AG04450 (cell line): Measurements from ENCODE around the gene CALY. TPM values are rescaled to one million over a fixed set of nuclear protein-coding genes. Genes with fewer than 3 reads are reported as not detected.
"Not testable (repeated sequence)": the region's sequence is repeated elsewhere in the genome, so short reads cannot be mapped to it uniquely, and the experiment has no call there.

Experiments used
- CTCF ChIA-PET: fragments of 300-600, 350-600 bp; formaldehyde crosslinking; extraction: SDS; loops from one replicate; lab custom pipeline; 2022; ENCODE audit warnings: antibody characterized with exemption, inconsistent platforms; lab: Charles Lee
- POLR2A ChIA-PET: fragments of 350-600 bp; formaldehyde crosslinking; extraction: SDS; loops from one replicate; lab custom pipeline; 2021; ENCODE audit warnings: antibody characterized with exemption, inconsistent platforms; lab: Yijun Ruan, JAX
- DNase-seq: peaks from one replicate; pipeline ENCODE4 v3.0.0-alpha.2; 2011; ENCODE audit warnings: low read depth, low spot score
- H3K27ac ChIP-seq: one replicate; pipeline ENCODE4 v1.5.1; 2012; ENCODE audit warnings: low read depth, low read length, control low read depth
- H3K27me3 ChIP-seq: one replicate; pipeline ENCODE4 v1.6.0; 2012; ENCODE audit warnings: low read length; ENCODE audit not compliant: control insufficient read depth, insufficient read depth
- H3K4me3 ChIP-seq: 2 replicates; pipeline ENCODE4 v1.5.1; 2011; ENCODE audit warnings: mild to moderate bottlenecking, low read depth, low read length, control low read depth
- H3K9me3 ChIP-seq: 2 replicates; pipeline ENCODE4 v1.5.1; 2012; ENCODE audit warnings: low read length; ENCODE audit not compliant: control insufficient read depth, insufficient read depth
- polyA plus RNA-seq: library from polyadenylated mRNA; depleted of rRNA; stranded (reverse); fragments of >200 nt; gene quantifications from 2 replicates; pipeline ENCODE4 v1.2.3, GENCODE V29; 2011
- TF ChIP-seq, protein P1 (sequence below): IDR thresholded peaks from 2 replicates; pipeline ENCODE4 v1.5.1; 2011; ENCODE audit warnings: low read depth, low read length, control low read depth, inconsistent platforms

CALY gene
- polyA plus RNA-seq, 1 experiment, result 0.16 TPM

DNA sequence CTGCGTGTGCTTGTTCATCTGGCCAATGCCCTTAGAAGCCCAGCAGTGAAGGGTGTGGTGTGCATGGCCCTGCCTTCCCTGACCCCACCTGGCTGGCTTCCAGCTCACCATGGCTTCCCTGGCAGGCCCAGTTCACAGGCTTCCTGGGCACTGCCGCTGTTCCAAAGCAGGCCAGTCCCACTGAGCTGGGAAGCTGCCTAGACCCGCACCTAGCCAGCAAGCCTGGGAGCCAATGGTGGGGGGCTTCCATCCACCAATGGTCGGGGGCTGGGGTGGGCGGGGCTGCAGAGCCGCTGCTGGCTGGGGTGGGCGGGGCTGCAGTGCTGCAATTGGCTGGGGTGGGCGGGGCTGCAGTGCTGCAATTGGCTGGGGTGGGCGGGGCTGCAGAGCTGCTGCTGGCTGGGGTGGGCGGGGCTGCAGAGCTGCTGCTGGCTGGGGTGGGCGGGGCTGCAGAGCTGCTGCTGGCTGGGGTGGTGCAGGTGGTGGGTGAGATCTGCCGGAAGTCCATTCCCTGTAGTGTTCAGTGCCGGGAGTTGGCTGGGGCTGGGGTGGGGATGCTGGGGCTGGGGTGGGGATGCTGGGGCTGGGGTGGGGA is 12.4 kb downstream of the CALY start:
- H3K27ac ChIP-seq, result no peak overlapping the region
- DNase-seq, result no peak
- peaks cover 17% of the 10 kb centered on the region for H3K27me3 ChIP-seq
- H3K9me3 ChIP-seq, result peaks cover 7% of the 10 kb centered on the region
- ChIA-PET POLR2A (interaction anchor here (0.6 kb wide), 1 partner anchor 31 kb away, joined by 5 read pairs; no protein-coding TSS in a partner anchor), CTCF (interaction anchor here (0.6 to 1.7 kb wide), 5 partner anchors 10 to 466 kb away, joined by 3 read pairs; no protein-coding TSS in a partner anchor)
- H3K4me3 ChIP-seq, result peak overlapping the region; percentile 7; the same call in 1 of the 2 replicates
- TF ChIP-seq, protein P1, sequence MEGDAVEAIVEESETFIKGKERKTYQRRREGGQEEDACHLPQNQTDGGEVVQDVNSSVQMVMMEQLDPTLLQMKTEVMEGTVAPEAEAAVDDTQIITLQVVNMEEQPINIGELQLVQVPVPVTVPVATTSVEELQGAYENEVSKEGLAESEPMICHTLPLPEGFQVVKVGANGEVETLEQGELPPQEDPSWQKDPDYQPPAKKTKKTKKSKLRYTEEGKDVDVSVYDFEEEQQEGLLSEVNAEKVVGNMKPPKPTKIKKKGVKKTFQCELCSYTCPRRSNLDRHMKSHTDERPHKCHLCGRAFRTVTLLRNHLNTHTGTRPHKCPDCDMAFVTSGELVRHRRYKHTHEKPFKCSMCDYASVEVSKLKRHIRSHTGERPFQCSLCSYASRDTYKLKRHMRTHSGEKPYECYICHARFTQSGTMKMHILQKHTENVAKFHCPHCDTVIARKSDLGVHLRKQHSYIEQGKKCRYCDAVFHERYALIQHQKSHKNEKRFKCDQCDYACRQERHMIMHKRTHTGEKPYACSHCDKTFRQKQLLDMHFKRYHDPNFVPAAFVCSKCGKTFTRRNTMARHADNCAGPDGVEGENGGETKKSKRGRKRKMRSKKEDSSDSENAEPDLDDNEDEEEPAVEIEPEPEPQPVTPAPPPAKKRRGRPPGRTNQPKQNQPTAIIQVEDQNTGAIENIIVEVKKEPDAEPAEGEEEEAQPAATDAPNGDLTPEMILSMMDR, result no peak

DNA sequence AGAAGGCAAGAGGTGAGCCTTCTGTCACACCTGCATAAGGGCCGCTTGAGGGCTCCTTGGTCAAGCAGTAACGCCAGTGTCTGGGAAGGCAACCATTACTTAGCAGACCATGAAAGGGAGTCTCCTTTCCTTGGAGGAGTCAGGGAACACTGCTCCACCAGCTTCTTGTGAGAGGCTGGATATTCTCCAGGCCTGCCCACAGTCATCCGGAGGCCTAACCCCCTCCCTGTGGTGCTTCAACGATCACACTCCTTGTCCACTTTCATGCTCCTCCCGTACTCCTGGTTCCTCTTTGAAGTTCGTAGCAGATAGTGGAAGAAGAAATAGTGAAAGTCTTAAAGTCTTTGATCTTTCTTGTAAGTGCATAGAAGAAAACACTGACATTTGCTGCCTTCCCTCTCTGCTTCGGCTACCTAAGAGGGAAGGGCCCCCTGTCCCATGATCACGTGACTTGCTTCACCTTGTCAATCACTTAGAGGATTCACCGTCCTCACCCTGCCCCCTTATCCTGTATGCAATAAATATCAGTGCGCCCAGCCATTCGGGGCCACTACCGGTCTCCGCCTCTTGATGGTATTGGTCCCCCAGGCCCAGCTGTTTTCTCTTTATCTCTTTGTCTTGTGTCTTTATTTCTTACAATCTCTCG is 14.5 kb downstream of the CALY start:
- H3K27ac ChIP-seq, DNase-seq, H3K4me3 ChIP-seq, CTCF ChIA-PET, H3K9me3 ChIP-seq, POLR2A ChIA-PET: not testable (repeated sequence)
- H3K27me3 ChIP-seq, result peaks cover 17% of the 10 kb centered on the region

DNA sequence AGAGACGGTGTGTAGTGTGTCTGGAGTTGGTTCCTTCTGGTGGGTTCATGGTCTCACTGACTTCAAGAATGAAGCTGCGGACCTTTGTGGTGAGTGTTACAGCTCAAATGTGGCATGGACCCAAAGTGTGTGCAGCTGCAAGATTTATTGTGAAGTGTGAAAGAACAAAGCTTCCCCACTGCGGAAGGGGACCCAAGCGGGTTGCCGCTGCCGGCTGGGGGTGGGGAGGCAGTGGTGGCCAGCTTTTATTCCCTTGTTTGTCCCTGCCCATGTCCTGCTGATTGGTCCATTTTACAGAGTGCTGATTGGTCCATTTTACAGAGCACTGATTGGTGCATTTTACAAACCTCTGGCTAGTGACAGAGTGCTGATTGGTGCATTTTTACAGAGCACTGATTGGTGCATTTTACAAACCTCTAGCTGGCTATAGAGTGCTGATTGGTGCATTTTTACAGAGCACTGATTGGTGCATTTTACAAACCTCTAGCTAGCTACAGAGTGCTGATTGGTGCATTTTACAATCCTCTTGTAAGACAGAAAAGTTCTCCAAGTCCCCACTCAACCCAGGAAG is 15.8 kb downstream of the CALY start:
- H3K27ac ChIP-seq, H3K27me3 ChIP-seq, DNase-seq, H3K4me3 ChIP-seq, POLR2A ChIA-PET: not testable (repeated sequence)
- CTCF ChIA-PET, result interaction anchor here (1.2 to 1.4 kb wide), 2 partner anchors 9 to 13 kb away, joined by 7 to 9 read pairs; no protein-coding TSS in a partner anchor
- H3K9me3 ChIP-seq, result peaks cover 11% of the 10 kb centered on the region

DNA sequence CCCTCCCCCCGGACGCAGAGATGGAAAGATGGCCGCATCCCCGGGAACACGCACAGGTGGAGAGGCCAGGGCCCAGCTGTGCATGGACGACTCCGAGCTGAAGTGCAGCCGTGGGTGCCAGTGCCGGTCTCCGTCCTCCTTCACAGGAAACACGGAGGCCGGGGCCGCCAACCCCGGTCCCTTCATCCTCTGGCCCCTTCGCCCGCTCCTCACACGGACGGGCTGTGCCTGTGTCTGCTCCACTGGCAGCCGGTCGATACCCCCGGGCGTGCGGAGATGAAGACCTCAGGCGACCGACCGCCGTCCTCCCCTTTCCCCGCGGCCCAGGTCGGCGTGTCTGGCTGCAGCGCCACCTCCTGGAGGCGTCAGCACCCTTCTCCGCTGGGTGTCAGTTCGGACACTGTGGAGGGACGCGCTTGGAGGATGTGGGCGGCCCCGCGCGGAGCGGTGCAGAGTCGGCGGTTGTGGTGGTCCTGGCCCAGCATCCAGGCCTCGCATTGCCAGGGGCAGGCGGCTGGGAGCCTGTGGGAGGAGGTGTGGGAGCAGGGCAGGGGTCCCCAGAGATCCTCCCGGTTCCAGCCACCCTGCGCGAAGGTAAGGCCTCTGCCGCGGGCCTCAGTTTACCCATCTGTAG is 18.1 kb downstream of the CALY start:
- no peak for DNase-seq
- POLR2A ChIA-PET, result no interaction called here

DNA sequence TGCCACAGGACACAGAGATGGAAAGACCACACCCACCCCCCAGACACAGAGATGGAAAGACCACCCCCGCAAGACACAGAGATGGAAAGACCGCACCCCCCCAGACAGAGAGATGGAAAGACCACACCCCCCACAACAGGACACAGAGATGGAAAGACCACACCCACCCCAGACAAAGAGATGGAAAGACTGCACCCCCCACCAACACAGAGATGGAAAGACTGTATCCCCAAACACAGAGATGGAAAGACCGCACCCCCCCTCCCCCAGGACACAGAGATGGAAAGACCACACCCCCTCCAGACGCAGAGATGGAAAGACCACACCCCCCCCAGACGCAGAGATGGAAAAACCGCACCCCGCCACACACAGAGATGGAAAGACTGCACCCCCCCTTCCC is 20.0 kb downstream of the CALY start:
- ChIA-PET POLR2A (no interaction called here), CTCF (interaction anchor here (0.9 kb wide), 1 partner anchor 13 kb away, joined by 7 read pairs; no protein-coding TSS in a partner anchor)
- H3K27ac ChIP-seq, result no peak overlapping the region
- DNase-seq, result no peak
- H3K9me3 ChIP-seq, result peaks cover 14% of the 10 kb centered on the region
- TF ChIP-seq, protein P1, result no peak
- H3K4me3 ChIP-seq, result no peak overlapping the region
- H3K27me3 ChIP-seq, result peaks cover 2% of the 10 kb centered on the region

More for the DNA sequence above, 18.1 kb downstream of the CALY start:
- H3K27me3 ChIP-seq, result peaks cover 2% of the 10 kb centered on the region
- TF ChIP-seq, protein P1, result peak; percentile 79
- no peak overlapping the region for H3K27ac ChIP-seq
- H3K4me3 ChIP-seq, result peak overlapping the region; percentile 55
- H3K9me3 ChIP-seq, result peaks cover 14% of the 10 kb centered on the region
- CTCF ChIA-PET, result interaction anchor here (1.6 kb wide), 1 partner anchor 11 kb away, joined by 8 read pairs; no protein-coding TSS in a partner anchor
